ENCODE measurements around the gene DAGLA. TPM values are rescaled to one million over a fixed set of nuclear protein-coding genes. Genes with fewer than 3 reads are reported as not detected.

The DAGLA gene
- total and polyA plus RNA-seq, 2 of the 13 experiments (the other 11 are each of a cell fraction or from before 2014, with no cell fraction given) = 2.6 to 3.9 TPM

- Histone ChIP-seq H3K4me1 (ENCODE audit: insufficient read depth, low read length) (peaks cover 49% of the 10 kb centered on the region), H3K27ac (ENCODE audit: extremely low read length, insufficient read depth, low read length) (no peak overlapping the region), H3K36me3 (replicated peaks in 1 of 2; ENCODE audit: control insufficient read depth in 1 of 2, insufficient read depth in 2 of 2, low read length in 2 of 2) (no peaks in the 10 kb centered on the region; a peak in 1 of 5 replicates), H3K27me3 (ENCODE audit: control insufficient read depth in 1 of 2, insufficient read depth in 2 of 2, low read length in 2 of 2) (no peaks in the 10 kb centered on the region), H3K9ac (ENCODE audit: insufficient read depth, low read depth, low read length) (no peak overlapping the region), H3K4me2 (ENCODE audit: low read depth, low read length) (no peak overlapping the region), H3K9me3 (ENCODE audit: low read length) (no peaks in the 10 kb centered on the region), H3K79me2 (ENCODE audit: insufficient read depth, low read length) (peaks cover 28% of the 10 kb centered on the region), H4K20me1 (ENCODE audit: insufficient read depth, low read length) (0 out of 2 replicates have a peak, but pooled peaks cover 2% of the 10 kb centered on the region), H3K4me3 (replicated peaks in 1 of 3; ENCODE audit: insufficient read depth in 1 of 3, low read depth in 2 of 3, low read length in 3 of 3) (no peak overlapping the region), H2AFZ (ENCODE audit: low read length) (no peak overlapping the region)
- ATAC-seq (no peak), FAIRE-seq (no peak), DNase-seq (ENCODE audit: low spot score) (no peak)
- TF ChIP-seq POLR2A (IDR thresholded peaks at IDR 0.05; ENCODE audit: insufficient read depth in 1 of 2, low read depth in 2 of 2, low read length in 2 of 2) (no peak), HMGXB4 (CRISPR knock-in tag; IDR thresholded peaks at IDR 0.05; ENCODE audit: borderline replicate concordance in 1 of 2, low read depth in 1 of 2) (no peak), NFYB (CRISPR knock-in tag; IDR thresholded peaks at IDR 0.05) (no peak), ZNF275 (CRISPR knock-in tag; IDR thresholded peaks at IDR 0.05; ENCODE audit: borderline replicate concordance) (no peak), KDM6A (CRISPR knock-in tag; IDR thresholded peaks at IDR 0.05; ENCODE audit: low read depth) (no peak), ZSCAN22 (CRISPR knock-in tag; IDR thresholded peaks at IDR 0.05) (no peak), MBNL3 (CRISPR knock-in tag; conservative IDR thresholded peaks at IDR 0.05) (no peak)
- TF ChIP-seq, protein P1, sequence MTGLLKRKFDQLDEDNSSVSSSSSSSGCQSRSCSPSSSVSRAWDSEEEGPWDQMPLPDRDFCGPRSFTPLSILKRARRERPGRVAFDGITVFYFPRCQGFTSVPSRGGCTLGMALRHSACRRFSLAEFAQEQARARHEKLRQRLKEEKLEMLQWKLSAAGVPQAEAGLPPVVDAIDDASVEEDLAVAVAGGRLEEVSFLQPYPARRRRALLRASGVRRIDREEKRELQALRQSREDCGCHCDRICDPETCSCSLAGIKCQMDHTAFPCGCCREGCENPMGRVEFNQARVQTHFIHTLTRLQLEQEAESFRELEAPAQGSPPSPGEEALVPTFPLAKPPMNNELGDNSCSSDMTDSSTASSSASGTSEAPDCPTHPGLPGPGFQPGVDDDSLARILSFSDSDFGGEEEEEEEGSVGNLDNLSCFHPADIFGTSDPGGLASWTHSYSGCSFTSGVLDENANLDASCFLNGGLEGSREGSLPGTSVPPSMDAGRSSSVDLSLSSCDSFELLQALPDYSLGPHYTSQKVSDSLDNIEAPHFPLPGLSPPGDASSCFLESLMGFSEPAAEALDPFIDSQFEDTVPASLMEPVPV (CRISPR knock-in tag; IDR thresholded peaks at IDR 0.05) = no peak
- ChIA-PET POLR2A (no interaction called here), CTCF (ENCODE audit: low intra/inter-chr PET ratio, low total read pairs) (no interaction called here)
- BruUV-seq (replicated peaks) = no TSS peak
- in situ Hi-C loops (cut with HindIII; ENCODE audit: extremely low pct_ligation_motif_present, low pct_unique_long_range_greater_than_20kb) = no loop called here
- intact Hi-C loops (cut with micrococcal nuclease; ENCODE audit: unreplicated experiment) = no loop called here
- 95% methylated on average over 8 of the region's 10 CpGs for WGBS (ENCODE audit: low lambda C conversion rate)
These were observed 82.0 kb downstream of the DAGLA start for GRCh38 chr11:61762223-61762615.
